Fibroblast of lung (primary cell): Measurements from ENCODE around the gene SLF1.

Experiments
- EZH2 ChIP-seq: IDR thresholded peaks from 2 replicates; pipeline ENCODE4 v1.5.1; 2012; ENCODE audit warnings: low read length, control low read depth, mild to moderate bottlenecking; ENCODE audit errors: missing control alignments
- TF ChIP-seq, protein P1 (sequence below), 2 donors: IDR thresholded peaks in 1 of 2; conservative IDR thresholded peaks in 1 of 2; 1 replicate in 1 of 2; 2 replicates in 1 of 2; pipeline ENCODE4 v1.5.1; 2011 to 2012; ENCODE audit warnings: low read length in 2 of 2, control low read depth in 1 of 2, inconsistent platforms in 1 of 2, low read depth in 1 of 2, mild to moderate bottlenecking in 1 of 2

DNA sequence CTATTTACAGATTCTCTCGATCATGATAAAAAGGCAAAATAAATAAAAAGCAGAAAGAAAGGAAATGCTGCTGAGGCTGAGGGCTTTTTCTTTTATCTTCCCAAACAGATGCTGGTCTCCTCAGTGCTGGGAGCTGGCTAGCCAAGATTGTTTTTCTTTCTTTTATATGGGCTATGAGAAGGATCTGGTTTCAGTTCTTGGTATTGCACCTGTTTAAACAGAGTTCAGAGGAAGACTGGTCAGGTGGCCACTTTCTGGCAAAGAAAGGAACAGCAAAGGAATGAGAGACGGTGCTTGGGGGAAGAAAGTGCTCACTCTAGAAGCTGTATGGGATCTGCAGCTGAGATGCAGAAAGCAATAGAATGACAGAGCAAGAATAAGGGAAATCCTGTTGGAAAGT, 88.9 kb downstream of the SLF1 start:
- TF ChIP-seq, protein P1, sequence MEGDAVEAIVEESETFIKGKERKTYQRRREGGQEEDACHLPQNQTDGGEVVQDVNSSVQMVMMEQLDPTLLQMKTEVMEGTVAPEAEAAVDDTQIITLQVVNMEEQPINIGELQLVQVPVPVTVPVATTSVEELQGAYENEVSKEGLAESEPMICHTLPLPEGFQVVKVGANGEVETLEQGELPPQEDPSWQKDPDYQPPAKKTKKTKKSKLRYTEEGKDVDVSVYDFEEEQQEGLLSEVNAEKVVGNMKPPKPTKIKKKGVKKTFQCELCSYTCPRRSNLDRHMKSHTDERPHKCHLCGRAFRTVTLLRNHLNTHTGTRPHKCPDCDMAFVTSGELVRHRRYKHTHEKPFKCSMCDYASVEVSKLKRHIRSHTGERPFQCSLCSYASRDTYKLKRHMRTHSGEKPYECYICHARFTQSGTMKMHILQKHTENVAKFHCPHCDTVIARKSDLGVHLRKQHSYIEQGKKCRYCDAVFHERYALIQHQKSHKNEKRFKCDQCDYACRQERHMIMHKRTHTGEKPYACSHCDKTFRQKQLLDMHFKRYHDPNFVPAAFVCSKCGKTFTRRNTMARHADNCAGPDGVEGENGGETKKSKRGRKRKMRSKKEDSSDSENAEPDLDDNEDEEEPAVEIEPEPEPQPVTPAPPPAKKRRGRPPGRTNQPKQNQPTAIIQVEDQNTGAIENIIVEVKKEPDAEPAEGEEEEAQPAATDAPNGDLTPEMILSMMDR (conservative IDR thresholded peaks at IDR 0.05 in 1 of 2, IDR thresholded peaks at IDR 0.05 in 1 of 2; ENCODE audit: low read depth in 1 of 2, low read length in 2 of 2): no peak
- TF ChIP-seq EZH2: no peak
